ENCODE results near the gene UBE2A.
A peak's percentile ranks its signal among the peaks of the same experiment; 100 is the strongest.

The UBE2A gene

GRCh38 chrX:119606280-119607017, 32.1 kb downstream of the UBE2A start, which contains the start of gene NKRF:
TSS of gene NKRF (minus strand) at chrX:119606424.
- FAIRE-seq, result peak; percentile 79

DNA sequence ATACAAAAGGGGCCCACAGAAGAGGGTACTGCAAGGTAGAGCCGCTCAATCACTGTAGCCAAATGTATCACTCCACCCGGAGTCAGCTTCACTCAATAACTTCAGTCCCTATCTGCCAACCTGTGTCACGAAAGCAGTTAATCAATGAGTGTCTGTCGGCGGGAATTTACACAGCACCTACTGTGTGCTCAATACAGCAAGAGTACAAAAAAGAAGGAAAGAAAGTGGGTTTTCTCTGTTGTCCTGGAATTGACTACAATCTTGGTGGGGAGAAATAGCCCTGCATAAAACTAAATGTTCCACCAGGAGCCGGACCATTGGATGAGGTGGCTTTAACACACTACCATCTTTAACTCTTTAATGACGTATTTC, 32.6 kb downstream of the UBE2A start:
- FAIRE-seq, result no peak
- no peak for DNase-seq (ENCODE audit: low spot score)

More at GRCh38 chrX:119606280-119607017, 32.1 kb downstream of the UBE2A start, which contains the start of gene NKRF:
- DNase-seq (ENCODE audit: low spot score), result peak; percentile 78

DNA sequence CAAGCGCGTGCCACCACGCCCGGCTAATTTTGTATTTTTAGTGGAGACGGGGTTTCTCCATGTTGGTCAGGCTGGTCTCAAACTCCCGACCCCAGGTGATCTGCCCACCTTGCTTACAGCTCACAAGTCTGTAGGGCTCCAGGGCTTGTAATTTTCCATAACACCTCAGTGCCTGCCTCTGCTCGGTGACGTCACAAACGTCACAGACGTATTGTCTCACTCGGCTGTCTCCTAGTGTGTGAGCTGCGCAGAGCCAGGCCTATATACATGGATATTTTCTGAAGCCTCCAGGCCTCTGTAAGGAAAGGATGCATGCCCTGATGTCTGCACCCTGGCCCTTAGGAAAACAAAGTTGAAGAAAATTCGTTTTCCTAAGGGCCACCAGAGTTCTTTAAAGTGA, 40.4 kb downstream of the UBE2A start:
- FAIRE-seq, result no peak
- DNase-seq (ENCODE audit: low spot score), result no peak

DNA sequence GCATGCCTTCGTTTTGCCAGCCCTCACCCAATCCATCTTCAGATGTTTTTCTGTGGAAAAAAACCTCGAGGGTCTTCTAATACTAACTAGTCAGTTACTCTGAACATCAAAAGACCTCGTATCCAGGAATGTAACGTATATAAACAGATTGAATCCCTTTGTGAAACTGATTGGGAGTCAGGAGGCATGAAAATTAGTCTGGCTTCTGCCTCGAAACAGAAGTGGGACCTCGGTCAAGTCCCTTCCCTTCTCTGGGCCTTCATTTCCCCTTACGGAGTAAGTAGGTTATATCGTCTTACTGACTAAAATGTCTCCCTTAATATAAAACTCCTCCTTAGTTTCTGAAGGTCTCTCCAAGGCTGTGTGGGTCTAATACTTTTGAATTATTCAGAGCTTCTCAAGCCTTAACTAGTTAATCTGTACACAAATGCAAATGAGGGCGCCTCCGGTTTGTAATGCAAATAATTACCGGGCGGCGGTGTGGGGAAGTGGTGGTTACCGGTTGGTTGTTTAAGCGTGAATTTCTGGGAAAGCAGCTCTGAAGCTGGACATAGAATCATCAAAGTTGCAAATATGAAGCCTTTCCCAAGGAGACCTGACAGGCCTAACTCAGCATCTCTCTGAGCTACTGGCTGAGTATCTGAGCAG, 43.3 kb downstream of the UBE2A start:
- no peak for FAIRE-seq
- no peak for DNase-seq (ENCODE audit: low spot score)

GRCh38 chrX:119618439-119618838, 44.1 kb downstream of the UBE2A start:
- no peak for FAIRE-seq
- no peak for DNase-seq (ENCODE audit: low spot score)

DNA sequence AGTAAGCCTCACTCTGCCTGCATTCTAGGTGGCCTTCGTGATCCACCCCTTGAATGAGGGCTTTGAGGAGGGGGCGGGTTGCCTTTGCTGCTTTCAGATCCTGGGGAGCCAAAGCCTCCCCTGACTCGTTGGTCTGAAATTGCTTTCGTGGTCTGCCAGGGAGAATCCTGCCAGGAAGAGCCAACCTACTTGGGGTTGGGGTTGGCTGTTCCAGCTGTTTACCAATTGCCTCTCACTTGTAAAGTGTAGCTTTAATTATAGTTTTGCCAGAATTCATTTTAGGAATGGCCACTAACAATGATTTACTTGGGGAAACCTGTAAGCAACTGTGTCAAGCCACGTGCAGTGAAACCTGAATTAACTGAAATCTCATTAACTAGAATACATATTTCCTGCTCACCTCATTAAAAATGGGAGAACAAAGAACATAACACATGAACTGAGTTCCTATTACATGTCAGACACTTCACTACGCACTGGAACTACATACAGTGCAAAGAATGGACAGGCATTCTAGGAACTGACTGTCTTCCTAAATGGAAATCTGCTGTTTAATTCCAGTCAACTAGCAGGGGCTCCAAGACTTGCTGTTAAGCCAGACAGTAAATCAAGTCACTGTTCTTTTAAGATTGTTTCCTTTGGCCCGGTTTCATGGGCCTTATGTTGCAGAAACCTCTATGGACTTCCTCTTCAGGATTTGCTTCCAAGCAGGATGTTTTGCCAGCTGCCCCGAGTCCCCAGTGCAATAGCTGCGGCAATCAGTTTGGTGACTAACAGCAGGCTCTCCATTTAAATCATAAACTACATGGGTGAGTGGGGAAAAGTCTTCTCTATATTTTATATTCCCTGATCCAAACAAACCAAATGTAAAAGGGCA, 48.2 kb downstream of the UBE2A start:
- FAIRE-seq (no peak), DNase-seq (ENCODE audit: low spot score) (no peak)

DNA sequence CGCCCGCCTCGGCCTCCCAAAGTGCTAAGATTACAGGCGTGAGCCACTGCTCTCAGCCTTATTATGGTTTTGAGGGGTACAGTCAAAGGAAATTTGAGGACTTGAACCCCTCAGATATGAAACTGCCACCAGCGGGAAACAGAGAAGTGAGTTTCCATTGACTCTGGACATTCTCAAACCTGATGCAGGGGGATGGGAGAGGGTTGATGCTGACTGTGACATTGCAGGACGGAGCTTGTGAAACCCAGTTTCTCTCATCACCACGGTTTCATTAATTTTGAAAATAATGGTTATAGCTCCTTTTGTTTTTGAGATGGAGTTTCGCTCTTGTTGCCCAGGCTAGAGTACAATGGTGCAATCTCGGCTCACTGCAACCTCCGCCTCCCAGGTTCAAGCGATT, 50.1 kb downstream of the UBE2A start:
- FAIRE-seq (no peak), DNase-seq (ENCODE audit: low spot score) (no peak)

- FAIRE-seq (no peak), DNase-seq (ENCODE audit: low spot score) (no peak)
These were observed 50.7 kb downstream of the UBE2A start for GRCh38 chrX:119624951-119625668.

- DNase-seq (ENCODE audit: low spot score), result no peak
These were observed 51.5 kb downstream of the UBE2A start for GRCh38 chrX:119625843-119626242.

More at GRCh38 chrX:119625843-119626242, 51.5 kb downstream of the UBE2A start:
- FAIRE-seq, result no peak
